Measurements from ENCODE around the gene FUBP3. TPM values are rescaled to one million over a fixed set of nuclear protein-coding genes. Genes with fewer than 3 reads are reported as not detected.

FUBP3 gene
- total and polyA plus RNA-seq, 12 donors: 18.3 to 52.3 (median 39.3) TPM

DNA sequence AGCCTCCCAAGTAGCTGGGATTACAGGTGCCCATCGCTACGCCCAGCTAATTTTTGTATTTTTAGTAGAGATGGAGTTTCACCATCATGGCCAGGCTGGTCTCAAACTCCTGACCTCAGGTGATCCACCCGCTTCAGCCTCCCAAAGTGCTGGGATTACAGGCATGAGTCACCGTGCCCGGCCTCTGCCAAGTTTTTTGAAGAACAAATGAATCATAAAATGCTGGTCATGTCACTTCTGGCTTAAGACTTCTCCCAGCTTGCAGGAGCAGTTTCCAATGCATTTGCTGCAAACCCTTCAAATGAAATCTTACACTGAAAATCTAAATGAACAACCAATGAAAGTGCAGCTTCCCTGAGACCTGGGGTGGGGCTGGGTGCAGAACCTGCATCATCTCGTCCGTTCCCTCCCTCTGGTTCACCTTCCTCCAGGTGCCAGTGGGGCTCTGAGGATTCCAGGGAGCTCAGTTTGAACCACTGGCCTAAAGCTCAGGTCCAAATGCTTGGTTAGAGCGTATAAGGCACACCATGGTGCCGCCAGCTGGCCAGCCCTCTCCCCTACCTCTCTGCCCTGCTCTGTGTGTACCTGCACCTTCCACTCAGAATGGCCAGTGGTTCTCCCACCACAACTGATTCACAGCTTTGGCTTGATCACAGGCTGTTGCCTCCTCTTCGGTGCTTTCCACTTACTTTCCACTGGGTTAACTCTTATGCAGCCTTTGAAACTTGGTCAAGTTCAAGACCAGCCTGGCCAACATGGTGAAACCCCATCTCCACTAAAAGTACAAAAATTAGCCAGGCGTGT, 39.8 kb upstream of the FUBP3 start:
- no peak overlapping the region for H3K27ac ChIP-seq
- no peak for TF ChIP-seq POLR2A (IDR thresholded peaks at IDR 0.05)
- TF ChIP-seq, protein P1, sequence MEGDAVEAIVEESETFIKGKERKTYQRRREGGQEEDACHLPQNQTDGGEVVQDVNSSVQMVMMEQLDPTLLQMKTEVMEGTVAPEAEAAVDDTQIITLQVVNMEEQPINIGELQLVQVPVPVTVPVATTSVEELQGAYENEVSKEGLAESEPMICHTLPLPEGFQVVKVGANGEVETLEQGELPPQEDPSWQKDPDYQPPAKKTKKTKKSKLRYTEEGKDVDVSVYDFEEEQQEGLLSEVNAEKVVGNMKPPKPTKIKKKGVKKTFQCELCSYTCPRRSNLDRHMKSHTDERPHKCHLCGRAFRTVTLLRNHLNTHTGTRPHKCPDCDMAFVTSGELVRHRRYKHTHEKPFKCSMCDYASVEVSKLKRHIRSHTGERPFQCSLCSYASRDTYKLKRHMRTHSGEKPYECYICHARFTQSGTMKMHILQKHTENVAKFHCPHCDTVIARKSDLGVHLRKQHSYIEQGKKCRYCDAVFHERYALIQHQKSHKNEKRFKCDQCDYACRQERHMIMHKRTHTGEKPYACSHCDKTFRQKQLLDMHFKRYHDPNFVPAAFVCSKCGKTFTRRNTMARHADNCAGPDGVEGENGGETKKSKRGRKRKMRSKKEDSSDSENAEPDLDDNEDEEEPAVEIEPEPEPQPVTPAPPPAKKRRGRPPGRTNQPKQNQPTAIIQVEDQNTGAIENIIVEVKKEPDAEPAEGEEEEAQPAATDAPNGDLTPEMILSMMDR (IDR thresholded peaks at IDR 0.05): no peak
- H3K9me3 ChIP-seq (replicated peaks in 1 of 3): no peaks in the 10 kb centered on the region
- 52 to 60% (median 54%) methylated on average over 11 of the region's 11 CpGs for WGBS, 4 donors
- no peak overlapping the region for H3K4me3 ChIP-seq
- H3K27me3 ChIP-seq: no peaks in the 10 kb centered on the region
- DNase-seq: peak; percentile 54 to 83 (median 72)
- H3K36me3 ChIP-seq (replicated peaks in 1 of 2): no peaks in the 10 kb centered on the region
- peaks cover 0 to 14% of the 10 kb centered on the region in 2 donors for H3K4me1 ChIP-seq (replicated peaks in 1 of 2)
- intact Hi-C loops (cut with DNase I): no loop called here

DNA sequence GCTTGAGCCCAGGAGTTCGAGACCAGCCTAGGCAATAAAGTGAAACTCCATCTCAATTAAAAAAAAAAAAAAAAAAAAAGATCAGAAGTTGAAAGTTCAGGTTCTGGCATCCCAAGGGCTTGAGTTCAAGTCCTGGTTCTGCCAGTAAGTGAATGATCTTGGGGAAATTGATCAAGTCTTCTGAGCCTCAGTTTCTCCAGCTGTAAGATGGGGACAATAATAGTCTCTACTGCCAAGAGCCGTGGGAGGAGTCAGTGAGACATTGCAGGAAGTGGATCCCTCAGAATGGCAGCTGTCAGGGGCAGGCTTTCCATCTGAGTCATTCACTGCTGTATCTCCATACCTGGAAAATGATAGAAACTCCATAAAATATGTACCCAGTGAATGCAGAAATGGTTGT, 37.8 kb upstream of the FUBP3 start:
- intact Hi-C loops (cut with DNase I): no loop called here
- no peaks in the 10 kb centered on the region for H3K9me3 ChIP-seq (replicated peaks in 1 of 3)
- H3K4me1 ChIP-seq (replicated peaks in 1 of 2): peaks cover 0 to 7% of the 10 kb centered on the region in 2 donors
- no peak for DNase-seq
- no peaks in the 10 kb centered on the region for H3K36me3 ChIP-seq (replicated peaks in 1 of 2)
- H3K27ac ChIP-seq: no peak overlapping the region
- 58 to 83% (median 72%) methylated on average over 2 of the region's 2 CpGs for WGBS, 4 donors
- H3K27me3 ChIP-seq: no peaks in the 10 kb centered on the region
- H3K4me3 ChIP-seq: no peak overlapping the region
- TF ChIP-seq POLR2A (IDR thresholded peaks at IDR 0.05): no peak
- TF ChIP-seq, protein P1 (IDR thresholded peaks at IDR 0.05): no peak

DNA sequence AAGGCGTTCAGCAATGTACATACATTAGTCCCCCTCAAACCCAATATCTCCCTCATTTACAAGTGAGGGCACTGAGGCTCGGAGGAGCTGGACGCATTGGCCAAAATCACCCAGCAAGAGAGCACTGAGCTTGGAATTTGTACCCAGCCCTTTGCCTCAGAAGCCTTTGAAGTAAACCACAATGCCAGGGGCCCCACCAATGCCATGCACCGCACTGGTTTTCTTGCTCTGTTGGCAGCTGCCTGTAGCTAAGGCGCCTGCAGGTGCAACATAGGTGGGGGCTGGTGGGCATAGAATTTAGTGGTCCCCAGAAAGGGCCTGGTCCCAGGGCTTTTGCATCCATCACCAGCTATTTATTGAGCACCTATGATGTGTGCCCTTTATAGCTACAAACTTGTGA, 37.3 kb upstream of the FUBP3 start:
- H3K27ac ChIP-seq: no peak overlapping the region
- 66 to 84% (median 74%) methylated on average over 5 of the region's 5 CpGs for WGBS, 4 donors
- no peaks in the 10 kb centered on the region for H3K9me3 ChIP-seq (replicated peaks in 1 of 3)
- peaks cover 0 to 7% of the 10 kb centered on the region in 2 donors for H3K4me1 ChIP-seq (replicated peaks in 1 of 2)
- TF ChIP-seq, protein P1 (IDR thresholded peaks at IDR 0.05): no peak
- no peak for TF ChIP-seq POLR2A (IDR thresholded peaks at IDR 0.05)
- no peaks in the 10 kb centered on the region for H3K27me3 ChIP-seq
- intact Hi-C loops (cut with DNase I): no loop called here
- H3K36me3 ChIP-seq (replicated peaks in 1 of 2): no peaks in the 10 kb centered on the region
- H3K4me3 ChIP-seq: no peak overlapping the region
- no peak for DNase-seq

DNA sequence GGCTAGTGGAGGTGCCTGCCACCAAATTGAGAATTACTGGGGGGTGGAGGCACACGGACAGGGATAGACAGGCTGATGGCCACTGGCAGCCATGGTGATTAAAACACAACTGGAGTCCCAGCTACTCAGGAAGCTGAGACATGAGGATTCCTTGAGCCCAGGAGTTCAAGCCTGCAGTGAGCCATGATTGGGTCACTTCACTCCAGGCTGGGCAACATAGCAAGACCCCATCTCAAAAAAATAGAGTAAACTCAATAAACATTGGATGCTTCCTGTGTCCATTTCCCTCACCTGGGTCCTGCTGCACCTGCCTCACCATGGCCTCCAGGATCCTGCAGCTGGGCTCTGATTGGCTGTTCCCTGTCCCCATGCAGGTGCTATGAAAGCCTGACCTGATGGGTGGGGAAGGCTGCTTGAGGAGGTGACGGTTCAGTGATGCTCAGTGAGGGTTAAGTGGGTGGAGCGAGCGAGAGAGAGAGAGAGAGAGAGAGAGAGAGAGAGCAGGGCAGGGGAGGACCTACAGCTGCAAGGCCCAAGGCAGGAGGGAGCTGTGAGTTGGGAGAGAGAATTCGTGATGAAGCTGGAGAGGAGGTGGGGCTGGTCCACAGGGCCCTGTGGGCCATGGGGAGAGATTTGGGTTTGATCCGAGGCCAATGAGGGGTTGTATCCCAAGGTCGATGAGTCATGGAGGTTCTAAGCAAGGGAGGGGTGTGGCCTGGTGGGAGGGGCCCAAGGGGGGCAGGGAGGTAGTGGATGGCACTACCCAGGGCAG, 36.7 kb upstream of the FUBP3 start:
- intact Hi-C loops (cut with DNase I): no loop called here
- no peaks in the 10 kb centered on the region for H3K27me3 ChIP-seq

More for the DNA sequence above, 36.7 kb upstream of the FUBP3 start:
- no peak for TF ChIP-seq POLR2A (IDR thresholded peaks at IDR 0.05)
- TF ChIP-seq, protein P1 (IDR thresholded peaks at IDR 0.05): no peak
- 39 to 46% (median 43%) methylated on average over 6 to 7 of the region's 7 CpGs for WGBS, 4 donors
- DNase-seq: peak; percentile 46 to 83 (median 67)
- Histone ChIP-seq H3K9me3 (replicated peaks in 1 of 3) (no peaks in the 10 kb centered on the region), H3K4me1 (replicated peaks in 1 of 2) (peaks cover 0 to 4% of the 10 kb centered on the region in 2 donors), H3K36me3 (replicated peaks in 1 of 2) (no peaks in the 10 kb centered on the region), H3K27ac (no peak overlapping the region), H3K4me3 (no peak overlapping the region)

Data from adrenal gland (tissue), 12 donors.